GM18909 (cell line): ENCODE results near the gene TRPM6.

Experiments used
- ATAC-seq: cut with Tn5 transposase; IDR thresholded peaks from one replicate; pipeline ENCODE4 v1.9.1; 2021; ENCODE audit warnings: mild to moderate bottlenecking; ENCODE audit not compliant: unreplicated experiment, poor library complexity

TRPM6 gene

DNA sequence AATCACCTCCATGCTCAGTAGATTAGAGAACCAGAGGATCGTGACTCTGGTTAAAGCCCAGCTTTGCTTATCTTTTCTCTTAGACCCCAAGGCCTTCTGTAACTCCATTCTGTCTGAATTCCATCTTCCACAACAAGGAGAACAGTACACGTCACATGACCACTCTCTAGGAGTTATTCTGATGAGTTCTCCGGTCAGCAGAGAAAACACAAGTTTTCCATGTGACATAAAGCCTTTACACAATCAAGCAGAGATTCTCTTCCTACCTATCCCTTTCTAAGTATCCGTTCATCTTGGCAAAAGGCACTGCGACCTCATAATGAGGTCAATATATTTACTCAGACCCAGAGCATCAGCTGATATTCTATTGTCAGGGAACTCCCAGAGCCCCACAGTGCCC, 112.3 kb downstream of the TRPM6 start:
- no peak for ATAC-seq

DNA sequence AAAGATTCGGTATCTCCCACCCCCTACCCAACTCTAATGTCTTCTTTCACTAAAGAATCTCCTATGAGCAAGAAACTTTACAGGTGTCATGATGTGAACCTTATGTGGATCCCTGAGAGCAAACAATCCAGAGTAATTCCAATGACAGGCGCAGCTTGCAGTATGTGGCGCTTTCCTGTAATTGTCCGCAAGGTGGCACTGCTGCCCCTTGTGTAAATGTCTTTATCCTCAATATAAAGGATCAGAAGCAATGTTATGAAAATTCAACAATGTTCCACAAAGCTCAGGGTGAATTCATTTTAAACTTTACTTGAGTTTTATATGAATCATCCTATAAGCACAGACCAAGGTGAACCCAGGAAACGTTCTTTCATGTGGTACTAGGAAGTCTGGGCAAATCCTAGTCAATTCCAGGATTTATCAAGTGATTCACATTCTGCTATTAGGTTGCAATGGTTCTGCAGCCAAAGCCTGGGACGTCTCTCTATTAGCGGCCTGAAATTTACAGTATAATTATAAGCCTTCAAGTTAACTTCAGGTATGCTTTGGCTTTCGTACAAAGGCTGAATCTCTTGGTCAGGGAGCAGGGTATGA, 113.7 kb downstream of the TRPM6 start:
- peak; percentile 57 for ATAC-seq

DNA sequence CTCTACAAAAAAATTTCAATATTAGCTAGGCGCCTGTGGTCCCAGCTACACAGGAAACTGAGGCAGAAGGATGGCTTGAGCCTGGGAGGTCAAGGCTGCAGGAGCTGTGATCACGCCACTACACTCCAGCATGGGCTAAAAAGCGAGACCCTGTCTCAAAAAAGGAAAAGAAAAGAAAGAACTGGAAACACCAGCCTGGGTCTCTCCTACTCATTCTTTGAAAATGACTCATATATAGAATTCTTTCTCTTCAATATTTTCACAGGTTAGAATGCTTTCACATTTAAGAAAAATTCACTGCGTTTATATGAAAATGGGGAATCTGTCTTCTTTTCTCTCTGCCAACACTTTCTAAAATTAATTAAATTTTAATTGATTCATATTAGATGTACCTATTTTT, 115.6 kb downstream of the TRPM6 start:
- peak; percentile 49 for ATAC-seq

DNA sequence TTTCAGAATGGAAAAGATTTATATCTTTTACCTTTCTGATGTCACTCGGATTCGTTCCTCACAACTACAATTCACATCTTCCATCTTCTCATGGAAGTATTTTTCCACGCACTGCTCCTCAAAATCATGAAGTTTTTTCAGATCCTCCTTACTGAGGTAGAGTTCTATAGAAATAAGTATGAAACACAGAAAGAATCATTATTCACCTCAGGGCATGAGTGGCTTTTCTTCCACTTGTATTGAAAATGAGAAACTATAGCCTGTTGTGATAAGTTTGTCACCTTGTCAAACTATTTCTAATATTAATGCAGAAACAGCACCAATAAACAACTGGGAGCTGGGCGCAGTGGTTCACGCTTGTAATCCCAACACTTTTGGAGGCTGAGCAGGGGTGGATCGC, 116.0 kb downstream of the TRPM6 start:
- ATAC-seq = no peak

DNA sequence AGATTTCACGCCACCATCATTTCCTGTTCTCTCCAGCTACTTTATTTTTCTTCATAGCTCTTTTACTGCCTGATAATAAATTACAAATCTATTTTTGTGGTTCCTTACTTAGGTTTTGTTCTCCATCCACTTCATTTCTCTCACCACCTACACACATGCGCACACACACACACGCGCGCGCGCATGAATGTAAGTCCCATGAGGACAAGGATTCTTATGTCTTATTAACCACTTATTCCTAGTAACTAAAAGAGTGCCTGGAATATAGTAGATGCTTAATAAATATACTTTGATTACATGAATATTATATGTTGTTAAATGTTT, 116.5 kb downstream of the TRPM6 start:
- no peak for ATAC-seq

DNA sequence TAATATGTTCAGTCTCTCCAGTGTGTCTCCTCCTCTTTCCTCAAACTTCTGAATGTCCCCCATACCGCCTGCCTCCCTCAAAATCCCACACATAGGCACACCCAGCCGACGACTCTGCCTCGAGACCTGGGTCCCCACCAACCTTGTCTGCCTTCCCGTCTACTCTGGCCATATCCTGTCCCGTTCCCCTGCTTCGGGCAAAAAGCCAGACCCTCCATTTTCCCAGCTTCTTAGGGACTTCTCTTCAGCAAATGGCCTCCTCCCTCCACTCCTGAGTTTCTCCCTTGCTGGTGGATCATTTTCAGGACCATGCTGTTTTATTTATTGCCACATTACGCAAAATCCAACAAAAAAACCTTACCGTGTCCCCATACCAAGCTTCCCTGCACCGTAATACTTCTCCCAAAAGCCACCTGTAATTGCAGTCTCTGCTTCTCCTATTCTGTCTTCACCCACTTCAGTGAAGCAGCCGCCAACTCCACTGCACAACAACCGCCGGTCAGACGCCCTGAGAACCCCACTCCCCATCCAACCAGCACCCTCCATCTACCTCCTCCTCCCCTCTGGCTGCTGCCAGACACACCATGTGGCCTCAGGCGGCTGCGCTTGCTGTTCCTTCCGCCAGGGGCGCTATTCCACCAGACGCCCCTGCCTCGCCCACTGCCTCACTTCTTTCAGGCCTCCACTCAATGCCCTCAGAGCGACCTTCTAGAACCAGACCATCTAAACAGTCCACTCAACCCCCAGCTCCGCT, 117.0 kb downstream of the TRPM6 start:
- ATAC-seq = peak; percentile 77

DNA sequence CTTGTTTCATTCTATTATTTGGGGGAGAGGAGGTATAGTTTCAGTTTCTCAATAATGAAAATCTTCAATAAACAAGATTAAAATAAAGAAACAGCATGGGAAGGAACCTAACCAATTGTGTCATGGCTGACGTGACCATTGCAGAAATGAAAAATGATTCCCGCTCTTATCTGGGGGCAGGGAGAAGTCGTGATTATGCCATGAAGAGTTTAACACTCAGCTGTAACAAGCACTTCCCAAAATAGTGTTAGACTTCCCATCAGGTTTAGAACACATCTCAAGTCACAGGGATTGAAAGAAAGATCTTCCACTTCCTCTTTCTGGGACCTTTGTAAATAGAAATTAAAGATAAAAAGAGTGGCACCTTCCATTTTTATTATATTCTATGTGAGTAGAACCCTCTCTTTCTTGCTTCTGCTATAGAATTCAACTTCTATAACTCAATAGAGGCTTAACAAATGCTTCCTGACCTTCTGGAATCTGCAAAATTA, 122.2 kb downstream of the TRPM6 start:
- no peak for ATAC-seq

DNA sequence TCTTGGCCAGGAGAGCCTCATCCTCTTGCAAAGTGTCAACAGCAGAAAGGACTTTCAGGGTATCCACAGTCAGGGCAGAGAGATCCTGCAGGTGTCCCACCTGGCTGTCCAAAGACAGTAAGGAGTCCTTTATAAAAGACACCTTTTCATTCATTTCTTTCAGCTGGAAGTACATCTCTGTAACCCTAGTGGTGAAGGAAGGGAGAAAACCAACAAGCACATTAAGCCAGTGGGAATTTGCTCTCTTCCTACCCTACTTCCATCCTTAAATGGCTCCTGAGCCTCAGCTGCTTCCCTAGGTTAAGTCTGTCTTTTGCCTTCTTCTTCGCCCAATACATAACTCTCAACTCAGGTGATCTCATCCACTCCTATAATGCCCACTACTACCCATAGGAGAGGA, 124.8 kb downstream of the TRPM6 start:
- no peak for ATAC-seq

DNA sequence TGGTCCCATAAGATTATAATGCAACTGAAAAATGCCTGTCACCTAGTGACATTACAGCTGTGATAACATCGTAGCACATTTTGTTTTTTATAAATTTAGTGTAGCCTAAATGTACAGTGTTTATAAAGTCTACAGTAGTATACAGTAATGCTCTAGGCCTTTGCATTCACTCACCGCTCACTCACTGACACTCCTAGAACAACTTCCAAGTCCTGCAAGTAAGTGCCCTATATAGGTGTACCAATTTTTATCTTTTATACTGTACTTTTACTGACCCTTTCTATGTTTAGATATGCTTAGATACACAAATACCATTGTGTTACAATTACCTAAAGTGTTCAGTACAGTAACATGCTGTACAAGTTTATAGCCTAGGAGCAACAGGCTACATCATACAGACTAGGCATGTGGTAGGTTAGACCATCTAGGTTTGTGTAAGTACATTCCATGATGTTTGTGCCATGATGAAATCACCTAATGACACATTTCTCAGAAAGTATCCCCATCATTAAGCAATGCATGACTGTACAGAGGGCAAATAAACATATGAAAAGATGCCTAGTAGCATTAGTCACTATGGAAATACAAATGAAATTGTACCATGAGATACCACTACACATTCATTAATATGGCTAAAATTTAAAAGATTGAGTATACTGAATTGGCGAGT, 127.6 kb downstream of the TRPM6 start:
- ATAC-seq = no peak

DNA sequence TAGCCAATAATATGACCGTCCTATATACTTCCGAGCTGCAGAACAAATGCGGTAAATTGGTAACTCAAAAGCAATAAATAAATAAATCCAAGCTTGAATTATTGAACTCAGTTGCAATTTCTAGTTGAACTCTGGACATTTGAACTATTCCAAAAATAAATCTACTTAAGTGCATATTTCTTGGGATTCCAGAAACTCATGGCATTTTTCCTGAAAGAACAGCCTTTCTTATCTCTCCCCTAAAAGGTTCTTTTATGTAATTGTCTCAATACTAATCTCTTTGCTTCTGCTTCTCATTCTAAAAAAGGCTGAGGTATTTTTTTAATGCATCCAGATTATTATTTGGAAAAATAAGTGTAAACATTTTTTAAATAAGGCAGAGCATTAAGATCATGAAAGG, 131.7 kb downstream of the TRPM6 start:
- ATAC-seq = no peak

DNA sequence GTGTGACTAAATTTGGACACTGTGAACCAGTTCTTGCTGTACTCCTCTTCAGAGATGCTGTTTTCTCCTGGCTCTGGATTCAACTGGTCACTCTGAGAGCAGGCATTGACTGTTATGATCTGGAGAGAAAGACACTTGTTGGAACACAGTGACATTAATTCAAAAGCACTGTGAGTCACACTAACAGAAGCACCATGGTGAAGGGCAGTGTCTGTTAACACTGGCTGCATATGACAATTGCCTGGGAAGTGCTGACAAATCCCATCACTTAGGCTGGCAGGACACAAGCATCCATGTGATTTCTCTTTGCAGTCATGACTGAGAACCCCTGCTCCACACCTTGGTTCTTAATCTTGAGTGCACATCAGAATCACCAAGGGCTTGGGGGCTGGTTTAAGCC, 132.4 kb downstream of the TRPM6 start:
- ATAC-seq = no peak

DNA sequence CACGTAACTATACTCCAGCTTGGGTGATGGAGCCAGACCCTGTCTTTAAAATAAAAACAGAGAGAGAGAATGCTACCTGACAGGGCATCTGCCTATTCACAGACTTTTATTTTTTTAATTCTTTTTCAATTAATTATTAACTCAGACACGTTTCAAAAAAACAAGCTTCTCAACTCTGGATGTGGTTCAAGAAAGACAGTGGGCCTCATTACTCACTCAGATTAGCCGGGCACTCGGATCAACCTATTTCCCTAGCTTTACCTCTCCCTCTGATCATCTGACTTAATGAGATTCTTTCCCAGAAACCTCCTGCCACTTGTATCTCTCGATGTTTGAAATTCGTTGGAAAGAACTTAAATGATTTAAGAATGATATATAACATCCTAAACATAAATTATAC, 134.1 kb downstream of the TRPM6 start:
- ATAC-seq = no peak

DNA sequence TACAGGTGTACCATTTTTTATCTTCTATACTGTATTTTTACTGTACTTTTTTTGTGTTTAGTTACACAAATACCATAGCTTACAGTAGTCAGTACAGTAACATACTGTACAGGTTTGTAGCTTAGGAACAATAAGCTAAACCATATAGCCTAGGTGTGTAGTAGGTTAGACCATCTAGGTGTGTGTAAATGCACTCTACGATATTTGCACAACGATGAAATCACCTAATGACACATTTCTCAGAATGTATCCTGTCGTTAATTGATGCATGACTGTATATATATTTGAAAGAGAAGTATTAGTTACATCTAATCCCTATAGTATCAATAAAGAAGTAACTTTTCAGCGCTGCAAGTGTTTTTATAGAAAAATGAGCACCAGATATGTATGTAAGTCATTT, 138.8 kb downstream of the TRPM6 start:
- ATAC-seq = no peak

DNA sequence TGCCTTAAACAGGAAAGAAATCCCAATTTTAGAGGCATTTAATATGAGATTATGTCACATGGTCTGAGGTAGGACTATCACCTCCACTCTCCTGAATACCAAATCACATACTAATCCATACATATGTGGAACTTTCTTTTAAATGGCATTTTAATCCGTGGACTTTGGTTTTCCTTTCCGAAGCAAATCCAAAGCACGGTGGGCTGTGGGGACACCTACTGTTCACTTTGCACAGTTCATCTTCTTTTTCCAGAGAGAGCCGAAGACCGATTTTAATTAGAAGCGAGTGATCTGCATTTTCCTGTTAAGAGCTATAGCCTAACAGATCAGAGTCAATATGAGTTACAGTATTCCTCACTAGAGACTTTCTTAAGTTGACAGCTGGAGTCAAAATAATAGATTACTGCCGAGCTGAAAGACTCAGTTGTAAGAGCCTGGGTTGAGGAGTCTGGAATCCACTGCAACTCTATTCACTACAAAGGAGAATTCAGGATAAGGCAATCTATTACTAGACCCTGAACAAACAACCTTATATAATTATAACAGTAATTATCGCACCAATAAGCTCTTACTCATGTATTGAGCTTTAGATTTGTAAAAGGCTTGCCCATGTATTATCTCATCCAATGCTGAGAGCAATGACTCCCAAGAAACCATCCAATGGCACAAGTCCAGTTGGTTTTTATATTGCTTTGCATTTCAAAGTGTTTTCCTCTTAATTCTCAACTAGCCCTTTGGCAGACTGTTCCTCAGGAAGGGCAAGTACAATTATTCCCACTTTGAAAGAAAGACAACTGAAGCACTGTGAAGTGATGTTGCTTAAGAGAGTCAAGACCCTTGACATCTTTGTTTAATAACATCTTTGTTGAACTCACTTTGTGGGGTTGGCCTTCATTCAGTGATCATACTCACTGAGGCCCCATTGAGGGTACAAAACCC, 144.7 kb downstream of the TRPM6 start:
- no peak for ATAC-seq

DNA sequence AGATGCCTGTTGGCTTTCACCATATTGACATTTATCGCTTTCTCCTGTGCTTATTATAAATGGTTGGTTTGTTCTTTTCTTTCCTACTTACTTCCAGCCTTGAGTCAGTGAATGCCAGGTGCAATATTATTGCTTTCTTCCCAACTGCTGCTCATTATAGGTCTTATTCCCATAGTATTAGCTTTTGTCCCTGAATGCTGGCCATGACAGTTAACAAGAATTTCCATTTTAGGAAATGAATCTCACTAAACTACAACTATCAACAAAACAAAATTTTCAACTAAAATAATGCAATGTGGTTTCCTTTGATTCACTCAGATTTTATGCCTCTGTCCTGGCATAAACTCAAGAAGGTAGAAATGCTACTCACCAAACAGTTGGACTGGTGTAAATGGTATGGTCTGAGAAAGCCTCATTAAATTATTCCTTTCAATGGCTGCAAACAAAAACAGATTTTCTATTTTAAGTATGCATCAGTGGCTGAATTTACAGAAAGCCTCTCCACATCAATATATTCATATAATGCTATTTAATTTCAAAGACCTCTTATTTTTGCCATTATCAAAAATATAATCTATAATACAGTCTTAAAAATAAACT, 145.4 kb downstream of the TRPM6 start:
- no peak for ATAC-seq

DNA sequence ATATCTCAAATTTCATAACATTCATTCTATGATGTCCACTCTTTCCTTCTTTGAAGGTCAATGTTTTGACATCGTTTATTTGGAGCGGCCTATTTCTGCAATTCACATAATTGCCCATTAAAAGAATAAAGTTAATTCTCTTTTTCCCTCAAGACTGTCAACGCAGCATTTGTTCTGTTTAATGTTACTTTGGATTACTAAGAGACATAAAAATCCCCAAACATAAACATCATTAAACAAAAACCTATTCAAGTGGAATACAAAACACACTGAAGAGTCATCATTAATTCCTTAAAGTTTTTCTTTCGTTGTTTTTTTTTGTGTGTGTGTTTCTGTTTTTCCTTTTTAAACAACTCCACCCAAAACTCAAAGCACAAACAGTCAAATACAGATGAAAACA, 151.1 kb downstream of the TRPM6 start:
- no peak for ATAC-seq

DNA sequence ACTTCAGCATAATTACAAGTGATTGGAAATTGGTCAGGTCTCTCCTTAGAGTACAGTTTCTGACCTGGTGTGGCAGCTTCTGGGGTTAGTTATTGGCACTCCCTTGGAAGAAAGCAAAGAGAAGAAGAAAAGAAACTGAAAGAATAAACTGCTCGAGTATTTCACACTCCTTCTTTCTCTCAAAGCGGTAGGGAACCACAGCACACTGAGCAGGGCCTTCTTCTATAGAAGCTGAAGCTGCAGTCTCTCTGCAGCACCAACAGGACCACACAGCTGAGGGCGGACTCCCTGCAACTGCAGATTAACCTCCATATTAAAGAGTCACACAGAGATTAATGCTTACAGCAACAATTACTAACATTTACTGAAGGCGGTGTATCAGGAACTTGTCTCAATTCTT, 152.0 kb downstream of the TRPM6 start:
- ATAC-seq = no peak

DNA sequence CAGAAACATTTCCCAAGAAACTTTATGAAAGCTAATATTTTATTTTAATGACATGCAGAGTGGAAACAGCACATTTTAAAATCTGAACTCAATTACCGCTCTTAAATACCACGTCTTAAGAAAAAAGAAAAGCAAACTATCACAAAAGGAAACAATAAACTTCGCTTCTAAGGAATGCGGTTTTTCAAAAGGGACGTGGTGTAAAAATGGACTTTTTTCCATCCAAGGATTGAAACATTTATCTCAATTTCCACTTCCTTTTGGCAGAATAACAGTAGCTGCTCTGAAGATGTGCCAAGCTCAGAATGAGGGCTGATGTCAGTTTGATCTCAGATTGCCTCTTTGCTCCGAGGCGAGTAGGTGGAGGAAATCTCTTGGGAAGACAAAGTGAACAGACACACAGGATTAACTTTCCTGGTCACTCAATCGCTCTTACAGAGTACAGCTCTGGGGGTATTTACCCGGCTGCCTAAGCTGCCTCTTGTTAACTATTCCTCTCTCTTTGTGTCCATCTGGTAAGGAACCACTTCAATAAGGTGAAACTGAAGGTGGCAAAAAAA, 158.5 kb downstream of the TRPM6 start:
- no peak for ATAC-seq

DNA sequence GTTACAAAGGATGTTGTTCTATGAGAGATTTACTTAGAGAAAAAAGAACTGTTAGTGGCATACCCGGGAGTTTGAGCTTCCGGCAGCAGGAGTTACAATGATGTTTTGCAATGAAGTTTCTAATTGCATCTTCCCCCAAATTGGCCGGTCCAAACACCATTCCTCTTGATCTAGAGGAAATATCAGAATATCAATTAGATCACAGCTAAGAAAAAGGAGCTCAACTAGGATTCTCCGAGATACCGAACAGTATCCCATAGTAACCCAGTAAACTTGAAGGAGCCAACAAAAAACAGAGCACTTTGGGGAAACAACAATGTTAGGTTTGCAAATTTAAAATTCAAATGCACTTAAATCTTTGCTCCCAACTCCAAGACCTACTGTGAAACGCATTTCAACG, 159.5 kb downstream of the TRPM6 start:
- no peak for ATAC-seq

DNA sequence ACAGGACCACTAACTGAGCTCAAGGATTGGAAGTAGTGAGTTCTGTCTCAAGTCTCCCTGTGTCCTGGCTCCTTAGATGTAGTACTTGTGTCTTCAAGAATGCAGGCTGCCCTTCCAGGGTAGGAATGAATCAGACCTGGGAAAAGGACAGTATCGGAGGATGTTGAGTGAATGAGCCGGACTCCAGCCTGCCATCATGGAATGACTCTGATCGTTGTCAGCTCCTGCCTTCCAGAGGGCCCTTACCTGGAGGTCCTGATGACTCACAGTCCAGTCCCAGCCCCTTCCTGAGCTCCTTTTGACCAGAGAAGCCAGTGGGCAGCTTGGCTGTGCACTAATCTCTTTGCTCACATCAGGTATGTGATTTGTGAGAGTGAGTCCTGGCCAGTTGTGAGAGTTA, 161.1 kb downstream of the TRPM6 start:
- ATAC-seq = no peak
